SU-DHL-6 (cell line): Measurements from ENCODE around the gene C2CD3.

ENCODE experiments used
- CTCF ChIP-seq: fragments of 200-600 bp; sonication (generic); IDR thresholded peaks from one replicate; pipeline ENCODE4 v1.5.1; 2017; ENCODE audit warnings: antibody characterized with exemption, mild to moderate bottlenecking, low read length, moderate library complexity; ENCODE audit not compliant: insufficient read depth, poor library complexity, severe bottlenecking
- EZH2phosphoT487 ChIP-seq: fragments of 200-600 bp; sonication (generic), shearing (Covaris generic); conservative IDR thresholded peaks from 2 replicates; pipeline ENCODE4 v1.6.1; 2018; ENCODE audit warnings: mild to moderate bottlenecking, antibody characterized with exemption, low read length, moderate library complexity, mixed read lengths

- TF ChIP-seq CTCF (no peak), EZH2phosphoT487 (no peak)
These were observed 161.6 kb downstream of the C2CD3 start for GRCh38 chr11:74009230-74009547.
